ENCODE measurements around the gene CCDC30.

DNA sequence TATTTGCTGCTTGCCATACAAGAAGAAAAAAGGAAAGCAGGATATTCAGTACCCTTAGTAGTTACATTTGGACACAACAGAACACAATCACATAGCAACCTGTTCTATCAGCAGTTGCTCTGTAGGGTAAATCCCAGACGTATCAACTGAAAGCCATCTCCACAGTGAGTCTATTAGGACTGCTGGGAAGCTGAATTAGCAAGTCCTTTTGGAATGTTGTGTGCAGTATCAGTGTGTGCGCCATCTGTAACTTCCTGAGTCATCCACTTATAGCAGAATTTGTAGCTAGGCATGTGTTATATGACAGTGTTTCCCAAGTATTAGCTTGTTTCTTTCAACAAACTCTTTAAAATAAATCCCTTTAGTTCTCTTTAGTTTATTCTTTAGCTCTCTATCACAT is 21.3 kb downstream of the CCDC30 start:
- TF ChIP-seq, protein P1, sequence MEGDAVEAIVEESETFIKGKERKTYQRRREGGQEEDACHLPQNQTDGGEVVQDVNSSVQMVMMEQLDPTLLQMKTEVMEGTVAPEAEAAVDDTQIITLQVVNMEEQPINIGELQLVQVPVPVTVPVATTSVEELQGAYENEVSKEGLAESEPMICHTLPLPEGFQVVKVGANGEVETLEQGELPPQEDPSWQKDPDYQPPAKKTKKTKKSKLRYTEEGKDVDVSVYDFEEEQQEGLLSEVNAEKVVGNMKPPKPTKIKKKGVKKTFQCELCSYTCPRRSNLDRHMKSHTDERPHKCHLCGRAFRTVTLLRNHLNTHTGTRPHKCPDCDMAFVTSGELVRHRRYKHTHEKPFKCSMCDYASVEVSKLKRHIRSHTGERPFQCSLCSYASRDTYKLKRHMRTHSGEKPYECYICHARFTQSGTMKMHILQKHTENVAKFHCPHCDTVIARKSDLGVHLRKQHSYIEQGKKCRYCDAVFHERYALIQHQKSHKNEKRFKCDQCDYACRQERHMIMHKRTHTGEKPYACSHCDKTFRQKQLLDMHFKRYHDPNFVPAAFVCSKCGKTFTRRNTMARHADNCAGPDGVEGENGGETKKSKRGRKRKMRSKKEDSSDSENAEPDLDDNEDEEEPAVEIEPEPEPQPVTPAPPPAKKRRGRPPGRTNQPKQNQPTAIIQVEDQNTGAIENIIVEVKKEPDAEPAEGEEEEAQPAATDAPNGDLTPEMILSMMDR (IDR thresholded peaks at IDR 0.05), result no peak
- no peak for TF ChIP-seq POLR2A (IDR thresholded peaks at IDR 0.05; ENCODE audit: low read depth)
- TF ChIP-seq POLR2AphosphoS5 (IDR thresholded peaks at IDR 0.05), result no peak
- TF ChIP-seq EP300 (IDR thresholded peaks at IDR 0.05), result no peak

Data from esophagus muscularis mucosa (tissue), 4 donors.